Fibroblast of skin of right quadriceps (primary cell): ENCODE data around the gene RPTOR.
"Not testable (repeated sequence)": the region's sequence is repeated elsewhere in the genome, so short reads cannot be mapped to it uniquely, and the experiment has no call there.

Experiments used
- DNase-seq: peaks from one replicate; pipeline ENCODE4 v3.0.0-alpha.2; 2013

RPTOR gene

GRCh38 chr17:80749611-80750010 is 205.0 kb downstream of the RPTOR start:
- DNase-seq, result no peak

- DNase-seq, result no peak
These were observed 205.6 kb downstream of the RPTOR start for GRCh38 chr17:80750263-80750662.

- DNase-seq, result peak; percentile 51
These were observed 206.7 kb downstream of the RPTOR start for GRCh38 chr17:80751070-80751945.

DNA sequence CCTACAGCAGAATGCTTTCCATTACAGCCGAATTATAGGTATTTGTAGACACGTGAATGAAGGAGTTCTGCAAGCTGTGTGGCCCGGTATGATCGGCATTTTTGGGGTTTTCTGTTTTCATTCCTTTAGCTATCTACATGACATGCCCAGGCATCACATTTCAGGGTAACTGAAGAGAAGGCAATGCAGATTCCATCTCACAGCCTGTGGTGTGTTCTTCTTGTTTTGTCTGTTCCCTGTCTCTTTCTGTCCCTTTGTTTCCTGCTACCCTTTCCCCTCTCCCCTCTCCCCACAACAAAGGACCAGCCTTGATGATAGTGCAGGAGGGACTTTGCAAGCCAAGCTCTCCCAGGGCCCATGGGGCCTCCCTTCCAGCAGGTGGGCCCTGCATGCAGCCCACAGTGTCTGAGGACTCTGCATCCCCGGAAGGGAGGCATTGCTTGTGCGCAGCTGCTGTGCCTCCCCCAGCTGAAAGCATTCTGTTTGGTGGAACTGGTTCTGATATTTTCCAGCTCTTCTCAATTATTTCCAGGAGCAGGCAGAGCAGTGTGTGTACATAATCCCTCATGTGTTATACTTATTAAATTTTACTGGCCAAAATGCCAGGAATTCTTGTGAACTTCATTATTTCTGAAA is 207.4 kb downstream of the RPTOR start:
- peak; percentile 68 for DNase-seq

DNA sequence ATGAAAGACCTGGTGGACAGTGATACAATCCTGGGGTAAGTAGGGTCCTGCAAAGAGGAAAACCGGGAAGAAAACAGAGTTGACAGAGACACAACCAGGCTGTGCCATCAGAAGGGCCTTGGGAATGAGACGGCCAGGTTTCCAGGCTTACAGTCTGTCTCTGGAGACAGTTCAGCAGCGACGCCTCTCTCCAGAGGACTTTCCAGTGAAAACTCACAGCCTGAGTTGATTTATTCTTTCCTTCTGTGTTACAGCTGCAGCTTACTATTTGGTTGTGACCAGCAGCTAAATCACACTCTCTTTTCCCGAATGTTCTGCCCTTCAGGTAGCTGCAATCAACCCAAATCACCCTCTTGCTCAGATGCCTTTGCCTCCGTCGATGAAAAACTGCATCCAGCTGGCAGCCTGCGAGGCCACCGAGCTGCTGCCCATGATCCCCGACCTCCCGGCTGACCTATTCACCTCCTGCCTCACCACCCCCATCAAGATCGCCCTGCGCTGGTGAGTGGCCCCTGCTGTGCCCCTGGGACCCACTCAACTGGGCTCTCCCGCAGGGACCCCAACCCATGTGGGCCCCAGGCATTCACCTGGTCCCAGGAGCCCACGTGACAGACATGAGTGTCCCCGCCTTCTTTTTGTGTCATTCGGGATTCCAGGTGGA is 209.2 kb downstream of the RPTOR start:
- peak; percentile 31 for DNase-seq

GRCh38 chr17:80754846-80755245 is 210.2 kb downstream of the RPTOR start:
- DNase-seq, result no peak

DNA sequence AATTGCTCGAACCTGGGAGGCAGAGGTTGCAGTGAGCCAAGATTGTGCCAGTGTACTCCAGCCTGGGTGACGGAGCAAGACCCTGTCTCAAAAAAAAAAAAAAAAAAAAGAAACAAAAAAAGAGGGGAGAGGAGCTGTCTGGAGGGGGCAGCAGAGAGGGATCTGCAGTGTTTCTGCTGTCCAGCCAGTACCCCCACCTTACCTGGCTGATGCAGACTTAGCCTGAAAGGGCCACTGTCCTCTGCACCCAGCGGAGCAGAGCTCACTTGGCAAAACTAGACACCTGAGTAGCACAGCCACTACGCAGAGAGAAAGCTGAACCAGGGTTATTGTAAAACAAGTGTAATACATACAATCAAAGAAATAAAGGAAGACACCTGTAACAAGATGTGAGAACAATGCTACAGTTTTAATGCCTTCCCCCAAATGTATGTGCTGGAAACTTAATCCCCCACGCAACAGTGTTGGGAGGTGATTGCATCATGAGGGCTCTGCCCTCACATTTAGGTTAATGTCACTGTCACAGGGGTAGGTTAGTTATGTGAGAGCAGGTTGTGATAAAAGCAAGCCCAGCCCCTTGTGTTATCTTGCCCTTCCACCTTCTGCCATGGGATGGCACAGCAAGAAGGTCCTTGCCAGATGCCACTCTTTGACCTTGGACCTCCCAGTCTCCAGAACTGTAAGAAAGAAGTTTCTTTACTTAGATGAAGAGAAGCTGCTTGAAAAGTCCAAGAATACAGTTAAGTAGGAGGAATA is 211.2 kb downstream of the RPTOR start:
- no peak for DNase-seq

DNA sequence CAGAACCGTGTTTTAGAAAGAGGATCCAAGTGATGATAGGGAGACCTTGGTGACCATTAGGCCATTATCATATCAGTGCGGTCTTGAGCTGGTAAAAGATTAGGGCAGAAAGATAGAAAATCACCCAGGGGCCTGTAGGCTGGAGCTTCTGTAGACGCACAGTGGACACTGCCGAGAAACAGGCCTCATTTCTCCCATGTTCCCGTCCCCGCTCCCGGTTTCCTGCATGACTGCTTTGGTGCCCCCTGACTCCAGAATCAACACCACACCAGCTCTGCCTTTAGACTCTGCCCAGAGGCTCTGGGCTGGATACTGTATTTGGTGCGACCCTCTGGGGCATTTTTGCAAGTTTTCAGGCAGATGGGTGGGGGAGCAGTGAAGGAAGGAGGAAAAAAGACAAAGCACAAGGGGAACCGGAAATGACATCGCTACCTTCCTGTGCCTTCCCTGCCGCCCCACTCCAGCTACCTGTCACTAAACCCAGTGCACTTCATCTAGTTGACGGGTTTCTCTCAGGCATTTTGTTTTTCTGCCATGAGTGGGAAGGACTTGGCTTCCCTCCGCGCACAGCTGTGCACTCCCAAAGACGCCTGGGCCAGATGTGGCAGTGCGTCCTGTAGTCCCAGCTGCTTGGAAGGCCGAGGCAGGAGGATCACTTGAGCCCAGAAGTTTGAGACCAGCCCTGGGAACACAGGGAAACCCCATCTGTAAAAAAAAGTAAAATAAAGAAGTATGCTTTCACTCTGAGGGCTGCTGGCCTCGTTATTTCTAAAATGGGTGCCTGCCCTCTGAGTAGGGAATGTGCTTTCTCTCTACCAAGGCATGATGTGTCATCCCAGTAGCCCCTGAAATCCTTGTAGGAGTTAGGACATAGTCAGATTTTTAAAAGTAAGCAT is 214.1 kb downstream of the RPTOR start:
- DNase-seq, result no peak

GRCh38 chr17:80759377-80759673 is 214.7 kb downstream of the RPTOR start:
- DNase-seq, result no peak

- DNase-seq, result no peak
These were observed 215.9 kb downstream of the RPTOR start for GRCh38 chr17:80760511-80760911.

DNA sequence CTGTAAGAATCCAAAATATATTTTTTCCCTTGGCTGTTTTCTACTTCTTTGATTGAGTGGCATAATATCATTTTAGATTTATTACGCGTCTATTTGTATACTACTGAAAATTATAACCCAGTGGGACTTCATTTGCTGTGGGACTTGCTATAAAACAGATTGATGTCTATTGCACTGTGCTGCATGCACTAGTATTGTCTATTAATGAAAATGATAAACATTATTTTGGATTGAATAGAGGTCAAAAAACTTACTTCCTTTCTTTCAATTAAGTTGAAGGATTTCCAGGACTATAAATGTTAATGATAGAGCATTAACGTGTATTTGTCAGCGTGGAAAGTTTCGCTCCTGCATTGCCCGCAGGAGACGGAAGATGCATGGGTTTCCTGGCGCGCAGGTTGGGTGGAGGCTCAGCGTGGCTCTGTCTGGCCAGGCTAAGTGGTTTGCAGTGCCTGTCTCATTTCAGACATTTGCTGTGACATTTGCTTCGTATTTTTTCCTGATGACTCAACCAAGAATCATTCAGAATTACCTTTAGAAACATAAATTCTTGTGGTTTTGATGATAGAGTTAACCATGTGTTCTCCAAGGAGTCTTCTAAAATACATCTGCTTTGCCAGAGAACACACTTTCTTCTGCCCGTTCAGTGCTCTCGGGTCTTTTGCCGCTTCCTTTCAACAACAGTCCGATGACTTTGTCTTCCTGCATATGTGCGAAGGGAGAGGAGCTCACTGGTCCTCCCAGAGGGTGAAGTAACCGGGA is 216.7 kb downstream of the RPTOR start:
- peak; percentile 83 for DNase-seq

GRCh38 chr17:80762076-80762475 is 217.4 kb downstream of the RPTOR start:
- no peak for DNase-seq

- DNase-seq, result no peak
These were observed 218.7 kb downstream of the RPTOR start for GRCh38 chr17:80763293-80763867.

GRCh38 chr17:80764627-80765145 is 220.0 kb downstream of the RPTOR start:
- not testable (repeated sequence) for DNase-seq

GRCh38 chr17:80765241-80765961 is 220.8 kb downstream of the RPTOR start:
- no peak for DNase-seq

GRCh38 chr17:80766290-80766855 is 221.7 kb downstream of the RPTOR start:
- DNase-seq, result no peak

DNA sequence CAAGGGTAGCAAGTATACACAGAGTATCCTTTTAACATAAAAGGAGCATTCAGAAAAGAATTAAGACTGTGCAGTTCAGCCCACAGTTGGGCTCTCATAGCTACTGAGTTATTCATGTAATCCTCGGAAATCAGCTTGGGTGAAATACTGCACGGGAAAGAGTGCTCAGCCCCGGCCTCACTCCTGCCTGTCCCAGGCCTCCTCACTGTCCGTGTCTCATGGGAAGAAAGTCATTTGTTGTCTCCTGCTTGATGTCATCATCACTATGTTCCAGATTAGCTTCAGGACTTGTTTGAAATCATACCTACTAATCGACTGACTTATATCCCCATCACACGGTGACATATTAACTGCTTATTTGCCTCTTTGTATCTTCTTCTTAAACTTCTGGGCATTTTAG is 223.8 kb downstream of the RPTOR start:
- no peak for DNase-seq

- no peak for DNase-seq
These were observed 224.3 kb downstream of the RPTOR start for GRCh38 chr17:80768936-80769335.

DNA sequence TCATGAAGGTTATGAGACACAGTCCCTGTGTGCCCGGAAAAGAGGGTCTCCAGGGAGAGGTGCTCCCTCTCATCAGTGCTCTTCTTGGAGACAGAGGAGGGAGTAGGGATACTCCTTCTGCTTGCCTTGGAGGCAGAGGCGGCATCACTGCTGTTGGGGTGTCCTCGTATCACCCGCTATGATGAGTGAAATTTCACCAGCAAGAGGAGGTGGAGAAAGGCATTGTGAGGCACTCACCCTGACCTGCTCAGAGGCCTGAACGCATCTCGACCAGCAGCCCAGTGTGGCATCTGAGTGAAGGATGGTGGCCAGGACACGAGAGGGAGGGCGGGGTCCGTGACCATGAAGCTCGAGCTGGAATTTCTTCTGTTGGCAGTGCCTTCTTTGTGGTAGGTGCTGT is 224.9 kb downstream of the RPTOR start:
- no peak for DNase-seq
